ENCODE results near the gene SLC10A7. TPM values are rescaled to one million over a fixed set of nuclear protein-coding genes. Genes with fewer than 3 reads are reported as not detected.

The SLC10A7 gene
- total and polyA plus RNA-seq, 9 of the 15 experiments (the other 6 are each of a cell fraction or from before 2014, with no cell fraction given) = 6.4 to 22.8 (median 16.1) TPM

- no peak for TF ChIP-seq CHD7 (IDR thresholded peaks at IDR 0.05; ENCODE audit: low read depth, low read length)
- TF ChIP-seq HNRNPK (IDR thresholded peaks at IDR 0.05; ENCODE audit: low read depth, low read length, poor library complexity, severe bottlenecking) = no peak
- no peak for TF ChIP-seq ZFP1 (CRISPR knock-in tag; IDR thresholded peaks at IDR 0.05)
- 0 out of 2 replicates have a peak, but pooled peaks have one; percentile 13 for TF ChIP-seq USF1 (CRISPR knock-in tag; IDR thresholded peaks at IDR 0.05)
- no peak for TF ChIP-seq KLF10 (CRISPR knock-in tag; IDR thresholded peaks at IDR 0.05)
- TF ChIP-seq CBX1 (IDR thresholded peaks at IDR 0.05; ENCODE audit: low read depth) = no peak
- no peak for TF ChIP-seq CTBP1 (IDR thresholded peaks at IDR 0.05; ENCODE audit: borderline replicate concordance)
- TF ChIP-seq ELK1 (CRISPR knock-in tag; IDR thresholded peaks at IDR 0.05) = no peak
- TF ChIP-seq GABPA (tag; conservative IDR thresholded peaks at IDR 0.05; ENCODE audit: low read depth) = no peak
- TF ChIP-seq HINFP (tag; conservative IDR thresholded peaks at IDR 0.05; ENCODE audit: low read depth) = no peak
- TF ChIP-seq ZNF280A (IDR thresholded peaks at IDR 0.05; ENCODE audit: low read depth, partially characterized antibody) = no peak
- no peak for TF ChIP-seq PTRF (tag; IDR thresholded peaks at IDR 0.05)
Measured at GRCh38 chr4:146545102-146545501, 23.4 kb upstream of the SLC10A7 start (continued).

Measured in K562 (cell line).